H1 (cell line): Measurements from ENCODE around the gene HS6ST2. TPM values are rescaled to one million over a fixed set of nuclear protein-coding genes. Genes with fewer than 3 reads are reported as not detected.

Experiments
- POLR2A ChIP-seq, 2 experiments: IDR thresholded peaks; 1 replicate in 1 of 2; 2 replicates in 1 of 2; pipeline ENCODE4 v1.6.1; 2011; ENCODE audit warnings: low read depth in 2 of 2, low read length in 2 of 2, mild to moderate bottlenecking in 2 of 2; ENCODE audit errors: control extremely low read depth in 1 of 2
- polyA plus RNA-seq, 7 experiments: library from polyadenylated mRNA; depleted of rRNA in 3 of 7; stranded (reverse) in 5 of 7; unstranded in 2 of 7; fragments of >200 nt in 5 of 7; fragments of 200-250 nt in 2 of 7; gene quantifications; 1 replicate in 5 of 7; 2 replicates in 1 of 7; 4 replicates in 1 of 7; pipeline versions ENCODE4 v1.2.1 to v1.2.3, GENCODE V29; 2011 to 2013; ENCODE audit warnings: missing spikeins in 2 of 7, mixed read lengths in 2 of 7
- total RNA-seq: library from RNA; stranded (reverse); fragmentation: NEBNext Ultra II Directional; extraction: Animal tissue kit (Norgen Biotek cat#: 25700); gene quantifications from 2 replicates; pipeline ENCODE4 v1.2.1, GENCODE V29; 2021
- TF ChIP-seq, protein P1 (sequence below): fragments of 300-600 bp; sonication (generic); IDR thresholded peaks from 2 replicates; pipeline ENCODE4 v1.7.1; 2012; ENCODE audit warnings: low read length, moderate library complexity, mild to moderate bottlenecking, inconsistent platforms; ENCODE audit not compliant: insufficient replicate concordance

HS6ST2 gene
- total and polyA plus RNA-seq, 2 of the 8 experiments (the other 6 are each of a cell fraction or from before 2014, with no cell fraction given): 3.9 TPM

GRCh38 chrX:132737743-132738142, 220.7 kb downstream of the HS6ST2 start (continued):
- TF ChIP-seq, protein P1, sequence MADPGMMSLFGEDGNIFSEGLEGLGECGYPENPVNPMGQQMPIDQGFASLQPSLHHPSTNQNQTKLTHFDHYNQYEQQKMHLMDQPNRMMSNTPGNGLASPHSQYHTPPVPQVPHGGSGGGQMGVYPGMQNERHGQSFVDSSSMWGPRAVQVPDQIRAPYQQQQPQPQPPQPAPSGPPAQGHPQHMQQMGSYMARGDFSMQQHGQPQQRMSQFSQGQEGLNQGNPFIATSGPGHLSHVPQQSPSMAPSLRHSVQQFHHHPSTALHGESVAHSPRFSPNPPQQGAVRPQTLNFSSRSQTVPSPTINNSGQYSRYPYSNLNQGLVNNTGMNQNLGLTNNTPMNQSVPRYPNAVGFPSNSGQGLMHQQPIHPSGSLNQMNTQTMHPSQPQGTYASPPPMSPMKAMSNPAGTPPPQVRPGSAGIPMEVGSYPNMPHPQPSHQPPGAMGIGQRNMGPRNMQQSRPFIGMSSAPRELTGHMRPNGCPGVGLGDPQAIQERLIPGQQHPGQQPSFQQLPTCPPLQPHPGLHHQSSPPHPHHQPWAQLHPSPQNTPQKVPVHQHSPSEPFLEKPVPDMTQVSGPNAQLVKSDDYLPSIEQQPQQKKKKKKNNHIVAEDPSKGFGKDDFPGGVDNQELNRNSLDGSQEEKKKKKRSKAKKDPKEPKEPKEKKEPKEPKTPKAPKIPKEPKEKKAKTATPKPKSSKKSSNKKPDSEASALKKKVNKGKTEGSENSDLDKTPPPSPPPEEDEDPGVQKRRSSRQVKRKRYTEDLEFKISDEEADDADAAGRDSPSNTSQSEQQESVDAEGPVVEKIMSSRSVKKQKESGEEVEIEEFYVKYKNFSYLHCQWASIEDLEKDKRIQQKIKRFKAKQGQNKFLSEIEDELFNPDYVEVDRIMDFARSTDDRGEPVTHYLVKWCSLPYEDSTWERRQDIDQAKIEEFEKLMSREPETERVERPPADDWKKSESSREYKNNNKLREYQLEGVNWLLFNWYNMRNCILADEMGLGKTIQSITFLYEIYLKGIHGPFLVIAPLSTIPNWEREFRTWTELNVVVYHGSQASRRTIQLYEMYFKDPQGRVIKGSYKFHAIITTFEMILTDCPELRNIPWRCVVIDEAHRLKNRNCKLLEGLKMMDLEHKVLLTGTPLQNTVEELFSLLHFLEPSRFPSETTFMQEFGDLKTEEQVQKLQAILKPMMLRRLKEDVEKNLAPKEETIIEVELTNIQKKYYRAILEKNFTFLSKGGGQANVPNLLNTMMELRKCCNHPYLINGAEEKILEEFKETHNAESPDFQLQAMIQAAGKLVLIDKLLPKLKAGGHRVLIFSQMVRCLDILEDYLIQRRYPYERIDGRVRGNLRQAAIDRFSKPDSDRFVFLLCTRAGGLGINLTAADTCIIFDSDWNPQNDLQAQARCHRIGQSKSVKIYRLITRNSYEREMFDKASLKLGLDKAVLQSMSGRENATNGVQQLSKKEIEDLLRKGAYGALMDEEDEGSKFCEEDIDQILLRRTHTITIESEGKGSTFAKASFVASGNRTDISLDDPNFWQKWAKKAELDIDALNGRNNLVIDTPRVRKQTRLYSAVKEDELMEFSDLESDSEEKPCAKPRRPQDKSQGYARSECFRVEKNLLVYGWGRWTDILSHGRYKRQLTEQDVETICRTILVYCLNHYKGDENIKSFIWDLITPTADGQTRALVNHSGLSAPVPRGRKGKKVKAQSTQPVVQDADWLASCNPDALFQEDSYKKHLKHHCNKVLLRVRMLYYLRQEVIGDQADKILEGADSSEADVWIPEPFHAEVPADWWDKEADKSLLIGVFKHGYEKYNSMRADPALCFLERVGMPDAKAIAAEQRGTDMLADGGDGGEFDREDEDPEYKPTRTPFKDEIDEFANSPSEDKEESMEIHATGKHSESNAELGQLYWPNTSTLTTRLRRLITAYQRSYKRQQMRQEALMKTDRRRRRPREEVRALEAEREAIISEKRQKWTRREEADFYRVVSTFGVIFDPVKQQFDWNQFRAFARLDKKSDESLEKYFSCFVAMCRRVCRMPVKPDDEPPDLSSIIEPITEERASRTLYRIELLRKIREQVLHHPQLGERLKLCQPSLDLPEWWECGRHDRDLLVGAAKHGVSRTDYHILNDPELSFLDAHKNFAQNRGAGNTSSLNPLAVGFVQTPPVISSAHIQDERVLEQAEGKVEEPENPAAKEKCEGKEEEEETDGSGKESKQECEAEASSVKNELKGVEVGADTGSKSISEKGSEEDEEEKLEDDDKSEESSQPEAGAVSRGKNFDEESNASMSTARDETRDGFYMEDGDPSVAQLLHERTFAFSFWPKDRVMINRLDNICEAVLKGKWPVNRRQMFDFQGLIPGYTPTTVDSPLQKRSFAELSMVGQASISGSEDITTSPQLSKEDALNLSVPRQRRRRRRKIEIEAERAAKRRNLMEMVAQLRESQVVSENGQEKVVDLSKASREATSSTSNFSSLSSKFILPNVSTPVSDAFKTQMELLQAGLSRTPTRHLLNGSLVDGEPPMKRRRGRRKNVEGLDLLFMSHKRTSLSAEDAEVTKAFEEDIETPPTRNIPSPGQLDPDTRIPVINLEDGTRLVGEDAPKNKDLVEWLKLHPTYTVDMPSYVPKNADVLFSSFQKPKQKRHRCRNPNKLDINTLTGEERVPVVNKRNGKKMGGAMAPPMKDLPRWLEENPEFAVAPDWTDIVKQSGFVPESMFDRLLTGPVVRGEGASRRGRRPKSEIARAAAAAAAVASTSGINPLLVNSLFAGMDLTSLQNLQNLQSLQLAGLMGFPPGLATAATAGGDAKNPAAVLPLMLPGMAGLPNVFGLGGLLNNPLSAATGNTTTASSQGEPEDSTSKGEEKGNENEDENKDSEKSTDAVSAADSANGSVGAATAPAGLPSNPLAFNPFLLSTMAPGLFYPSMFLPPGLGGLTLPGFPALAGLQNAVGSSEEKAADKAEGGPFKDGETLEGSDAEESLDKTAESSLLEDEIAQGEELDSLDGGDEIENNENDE: no peak
- no peak for TF ChIP-seq POLR2A (IDR thresholded peaks at IDR 0.05; ENCODE audit: control extremely low read depth in 1 of 2, low read depth in 2 of 2, low read length in 2 of 2)
